Measurements from ENCODE around the gene HTR3A.

Gene HTR3A

GRCh38 chr11:113979431-113979830 lies 4.5 kb downstream of the HTR3A start:
- DNase-seq, result no peak

GRCh38 chr11:113980785-113981184 lies 5.9 kb downstream of the HTR3A start:
- DNase-seq, result no peak

- DNase-seq, result no peak
Observed at GRCh38 chr11:113982306-113982705, 7.4 kb downstream of the HTR3A start.

DNA sequence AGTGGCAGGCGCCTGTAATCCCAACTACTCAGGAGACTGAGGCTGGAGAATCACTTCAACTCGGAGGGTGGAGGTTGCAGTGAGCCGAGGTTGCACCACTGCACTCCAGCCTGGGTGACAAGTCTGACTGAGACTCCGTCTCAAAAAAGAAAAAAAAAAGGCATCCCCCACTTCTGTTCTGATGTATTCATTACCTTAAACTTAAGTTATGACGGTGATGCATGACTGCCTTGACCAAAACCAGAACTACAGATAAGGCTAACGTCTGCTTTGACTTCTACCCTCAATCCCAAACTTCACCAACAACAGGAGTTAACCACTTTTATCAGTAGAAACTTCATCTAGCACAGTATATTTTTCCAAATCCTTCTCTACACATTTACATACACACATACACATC lies 9.9 kb downstream of the HTR3A start:
- DNase-seq, result no peak

- DNase-seq, result no peak
Observed at GRCh38 chr11:113985906-113986305, 11.0 kb downstream of the HTR3A start.

- DNase-seq, result no peak
Observed at GRCh38 chr11:113986351-113987140, 11.6 kb downstream of the HTR3A start.

DNA sequence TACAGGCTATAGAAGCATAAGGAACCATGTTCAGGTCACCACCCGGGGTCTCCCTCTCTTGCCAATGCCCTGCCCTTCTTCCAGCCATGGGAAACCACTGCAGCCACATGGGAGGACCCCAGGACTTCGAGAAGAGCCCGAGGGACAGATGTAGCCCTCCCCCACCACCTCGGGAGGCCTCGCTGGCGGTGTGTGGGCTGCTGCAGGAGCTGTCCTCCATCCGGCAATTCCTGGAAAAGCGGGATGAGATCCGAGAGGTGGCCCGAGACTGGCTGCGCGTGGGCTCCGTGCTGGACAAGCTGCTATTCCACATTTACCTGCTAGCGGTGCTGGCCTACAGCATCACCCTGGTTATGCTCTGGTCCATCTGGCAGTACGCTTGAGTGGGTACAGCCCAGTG lies 14.5 kb downstream of the HTR3A start:
- no peak for DNase-seq

- no peak for DNase-seq
Observed at GRCh38 chr11:113989916-113990315, 15.0 kb downstream of the HTR3A start.

DNA sequence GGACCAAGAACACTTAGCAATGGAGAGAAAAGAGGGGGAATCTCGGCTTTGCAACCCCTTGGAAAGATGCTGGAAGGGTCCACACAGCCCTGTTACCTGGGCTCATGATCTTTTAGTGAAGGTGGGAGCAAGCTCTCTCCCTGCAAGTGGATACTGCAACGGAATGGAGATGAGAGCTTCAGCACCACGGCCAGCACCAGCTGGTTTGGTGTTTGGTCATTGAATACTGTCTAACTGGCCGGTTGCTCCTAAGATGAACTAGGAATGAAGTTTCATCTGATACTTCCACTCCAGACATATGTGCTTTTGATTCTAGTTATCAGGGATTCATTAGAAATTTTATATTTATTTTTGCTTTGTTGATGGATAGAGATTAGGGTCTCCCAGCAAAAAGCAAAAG lies 16.3 kb downstream of the HTR3A start:
- DNase-seq, result no peak

DNA sequence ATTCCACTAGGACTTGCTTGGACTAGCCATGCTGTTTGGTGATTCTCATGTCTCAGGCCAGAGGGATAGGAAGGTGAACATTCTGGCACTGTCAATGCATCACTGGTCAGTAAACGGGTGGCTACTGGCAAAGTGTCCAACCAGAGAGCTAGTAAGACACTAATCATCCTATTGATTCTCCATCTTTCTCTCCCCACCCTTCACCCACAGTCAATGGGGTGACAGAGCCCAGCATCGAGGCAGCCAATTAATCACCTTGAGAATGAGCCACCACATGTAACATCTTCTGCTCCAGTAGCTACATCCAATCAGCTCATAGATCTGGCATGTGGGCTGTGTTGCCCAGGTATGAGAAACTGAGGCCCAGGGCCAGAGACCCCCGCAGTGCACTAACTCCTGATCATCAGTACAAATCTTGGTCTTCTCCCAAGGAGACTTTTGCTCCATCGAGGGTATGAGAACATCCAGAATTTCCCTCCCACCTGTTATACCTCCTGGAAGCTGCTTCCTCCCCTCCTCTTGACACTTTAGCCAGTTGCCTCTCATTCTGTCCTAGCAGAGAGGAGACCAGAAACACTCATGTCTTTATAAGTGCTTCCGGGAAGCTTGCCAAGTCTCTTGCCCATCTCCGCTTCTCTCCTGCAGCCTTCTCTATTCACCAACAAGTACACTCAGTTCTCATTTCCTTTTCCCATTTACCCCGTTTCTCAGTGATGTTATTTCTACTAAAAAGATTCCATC lies 17.0 kb downstream of the HTR3A start:
- peak in 12 of 51 donors; percentile 2 to 42 (median 19) for DNase-seq

DNA sequence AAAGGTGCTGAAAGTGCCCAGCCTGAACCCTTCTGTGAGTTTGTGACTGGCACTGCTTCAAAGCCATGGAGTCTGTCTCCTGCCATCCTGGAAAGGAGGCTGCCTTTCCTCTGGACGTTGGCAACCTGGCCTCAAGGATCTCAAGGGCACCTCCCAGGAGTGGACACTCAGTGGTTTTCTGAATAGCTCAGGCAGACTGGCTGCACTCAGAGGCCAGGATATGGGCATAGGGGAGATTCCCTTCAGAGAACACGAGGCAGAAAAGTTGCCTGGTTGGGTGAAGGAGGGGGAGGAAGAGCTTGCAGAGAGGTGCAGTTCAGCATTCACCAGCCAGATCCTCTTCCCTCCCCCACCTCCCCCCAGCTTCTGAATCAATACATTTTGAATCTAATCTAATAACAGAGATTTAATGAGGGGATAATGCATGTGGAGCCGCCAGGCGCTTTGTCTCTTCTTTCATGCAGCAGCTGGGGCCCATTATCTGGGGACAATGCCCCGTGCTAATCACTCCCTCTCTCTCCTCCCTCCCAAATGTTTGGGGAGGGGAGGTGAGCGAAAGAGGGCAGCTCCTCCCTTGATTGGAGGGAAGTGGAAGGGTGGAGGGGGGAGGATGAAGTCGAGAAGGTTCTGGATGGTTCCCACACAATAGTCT lies 17.7 kb downstream of the HTR3A start:
- DNase-seq, result peak in 3 of 51 donors; percentile 7 to 42 (median 39)

DNA sequence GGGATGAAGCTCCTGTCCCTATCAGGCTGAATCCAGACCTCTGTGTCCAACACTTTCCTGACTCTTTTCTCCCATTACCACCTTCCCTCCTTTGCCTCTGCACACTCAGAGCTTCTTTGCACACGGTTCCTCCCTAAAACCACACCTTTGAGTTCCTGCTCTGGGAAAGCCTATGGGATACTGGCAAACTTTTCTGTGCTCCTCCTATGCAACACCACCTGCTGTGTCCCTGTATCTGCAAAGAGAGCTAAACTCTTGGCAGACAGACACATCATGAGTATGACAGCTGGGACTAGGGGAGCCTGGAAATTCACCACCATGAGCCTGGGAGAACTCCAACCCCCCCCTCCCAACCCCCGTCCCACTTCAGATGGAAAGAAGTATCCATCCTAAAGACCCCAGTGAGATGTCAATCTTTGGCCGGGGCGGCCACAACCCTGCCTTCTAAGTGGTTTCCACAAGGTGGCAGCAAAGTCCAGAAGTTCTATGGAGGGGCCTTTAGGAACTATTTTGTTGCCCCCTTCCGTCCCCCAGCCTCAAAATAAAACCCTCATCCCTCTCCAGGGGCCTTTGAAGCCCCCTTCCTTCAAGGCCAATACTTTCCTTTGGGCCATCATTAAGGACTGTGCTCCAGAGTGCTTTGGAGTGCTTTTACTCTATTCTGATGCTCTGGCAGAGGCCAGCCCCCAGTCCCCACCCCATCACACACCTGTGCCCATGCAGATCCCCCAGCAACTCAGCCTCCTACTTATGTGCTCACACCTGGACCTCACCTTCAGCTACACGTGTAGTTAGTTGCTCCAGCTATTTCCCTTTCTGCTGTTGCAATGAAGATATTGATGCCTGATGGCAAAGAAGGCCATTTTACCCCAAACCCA lies 19.4 kb downstream of the HTR3A start:
- peak in 9 of 51 donors; percentile 2 to 29 (median 7) for DNase-seq

- no peak for DNase-seq
Observed at GRCh38 chr11:113997473-113997872, 22.6 kb downstream of the HTR3A start.

DNA sequence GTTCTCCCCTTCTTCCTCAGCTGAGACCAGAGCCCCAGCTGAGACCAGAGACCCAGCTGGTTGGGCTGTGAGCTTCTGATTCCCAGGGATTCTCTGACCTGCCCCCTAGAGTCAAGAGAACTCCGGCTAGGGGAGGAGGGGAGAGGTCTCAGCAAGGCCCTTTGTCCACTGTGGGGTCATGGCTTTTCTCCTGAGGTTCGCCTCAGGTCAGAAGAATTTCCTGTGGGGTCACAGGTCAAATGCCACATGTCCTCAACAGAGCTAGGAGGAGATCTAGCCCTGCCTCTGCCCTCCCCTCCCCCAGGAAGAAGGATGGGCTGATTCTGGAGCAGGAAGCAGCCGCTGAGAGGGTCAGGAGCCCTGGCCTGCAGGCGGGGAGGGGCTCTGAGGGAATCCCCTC lies 23.7 kb downstream of the HTR3A start:
- no peak for DNase-seq

DNA sequence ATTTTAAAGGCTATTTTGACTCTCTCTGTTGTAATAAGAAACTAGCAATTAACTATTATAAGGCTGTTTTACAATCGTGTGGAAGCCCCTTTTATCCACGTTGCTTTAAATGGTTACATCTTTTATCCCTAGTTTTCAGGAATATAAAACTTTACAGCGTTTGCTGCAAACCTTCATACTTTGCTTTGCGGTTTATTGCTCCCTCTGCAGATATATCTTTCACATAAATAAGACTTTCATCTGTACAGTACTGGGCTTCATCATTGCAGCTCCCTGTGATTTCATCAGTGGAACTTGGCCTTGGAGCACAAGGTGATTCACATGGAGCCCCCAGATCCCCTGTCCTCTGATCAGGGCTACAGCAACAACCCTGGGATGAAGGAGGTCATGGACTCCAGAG lies 25.6 kb downstream of the HTR3A start:
- DNase-seq, result no peak

GRCh38 chr11:114001416-114001815 lies 26.5 kb downstream of the HTR3A start:
- DNase-seq, result no peak

DNA sequence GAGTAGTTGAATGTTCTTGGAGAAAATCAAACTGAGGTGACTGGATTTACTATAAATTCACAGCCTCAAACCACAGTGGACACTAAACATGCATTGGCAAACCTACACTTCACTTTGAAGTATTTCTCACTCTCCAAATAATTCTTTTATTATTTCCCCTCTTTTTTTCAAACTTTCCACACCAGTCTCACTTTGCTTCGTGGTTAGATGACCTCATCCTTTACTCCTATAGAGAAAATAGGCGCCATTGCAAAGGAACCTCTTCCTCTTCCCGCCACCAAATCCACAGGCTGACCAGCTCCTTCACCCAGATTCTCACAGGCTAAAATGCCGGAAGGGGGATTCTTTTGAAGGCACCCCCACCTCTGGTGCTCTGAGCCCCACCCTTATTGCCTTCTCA lies 33.4 kb downstream of the HTR3A start:
- DNase-seq, result no peak

- no peak for DNase-seq
Observed at GRCh38 chr11:114010931-114011330, 36.0 kb downstream of the HTR3A start.

GRCh38 chr11:114011443-114011842 lies 36.5 kb downstream of the HTR3A start:
- no peak for DNase-seq

GRCh38 chr11:114015117-114015516 lies 40.2 kb downstream of the HTR3A start:
- no peak for DNase-seq

DNA sequence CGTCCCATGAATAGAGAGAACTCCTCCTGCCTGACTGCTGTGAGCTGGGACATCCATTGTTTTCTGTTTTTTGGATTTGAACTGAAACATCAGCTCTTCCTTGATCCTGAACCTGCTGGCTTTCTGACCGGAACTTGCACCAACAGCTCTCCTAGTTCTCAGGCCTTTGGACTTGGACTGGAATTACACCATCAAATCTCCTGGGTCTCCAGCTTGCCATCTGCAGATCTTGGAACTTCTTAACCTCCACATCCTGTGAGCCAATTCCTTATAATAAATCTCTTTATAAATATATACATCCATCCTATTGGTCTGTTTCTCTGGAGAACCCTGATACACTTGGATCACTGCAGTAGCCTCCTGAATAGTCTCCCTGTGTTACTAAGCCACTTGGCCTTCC lies 42.1 kb downstream of the HTR3A start:
- DNase-seq, result no peak

DNA sequence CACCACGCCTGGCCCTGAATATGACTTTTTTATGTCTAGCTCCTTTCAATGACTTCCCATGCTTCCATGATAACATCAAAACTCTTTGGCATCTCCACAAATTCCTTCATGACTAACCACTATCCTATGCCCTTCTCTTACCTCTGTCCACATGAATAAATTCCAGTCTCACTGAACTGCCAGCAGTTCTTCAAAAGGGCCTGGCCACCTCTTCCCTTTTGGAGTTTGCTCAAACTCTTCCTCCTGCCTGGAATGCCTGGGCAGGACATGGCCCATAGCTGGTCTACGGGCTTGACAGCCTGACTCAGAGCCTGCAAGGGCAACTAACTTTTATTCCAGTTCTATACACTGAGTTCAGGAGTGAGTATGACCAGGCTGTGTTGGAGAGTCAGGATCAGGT lies 42.8 kb downstream of the HTR3A start:
- DNase-seq, result no peak
